Parathyroid adenoma (tissue), 2 donors: Measurements from ENCODE around the gene PLA2G2A.

ENCODE experiments used
- H2AFZ ChIP-seq: fragments of 300-600 bp; sonication (generic); one replicate; pipeline ENCODE4 v1.7.0; 2017; ENCODE audit warnings: antibody characterized with exemption, mild to moderate bottlenecking
- H3K27ac ChIP-seq: fragments of 300-600 bp; sonication (generic); one replicate; pipeline ENCODE4 v1.7.0; 2017
- H3K27me3 ChIP-seq: fragments of 300-600 bp; sonication (generic); one replicate; pipeline ENCODE4 v1.7.0; 2017; ENCODE audit warnings: low read length; ENCODE audit not compliant: control insufficient read depth, insufficient read depth
- H3K36me3 ChIP-seq: fragments of 300-600 bp; sonication (generic); one replicate; pipeline ENCODE4 v1.7.0; 2017; ENCODE audit warnings: low read length; ENCODE audit not compliant: control insufficient read depth, insufficient read depth
- H3K4me1 ChIP-seq: fragments of 300-600 bp; sonication (generic); one replicate; pipeline ENCODE4 v1.7.0; 2017; ENCODE audit warnings: control low read depth
- H3K4me2 ChIP-seq: fragments of 300-600 bp; sonication (generic); one replicate; pipeline ENCODE4 v1.7.0; 2017; ENCODE audit warnings: low read length
- H3K4me3 ChIP-seq: fragments of 300-600 bp; sonication (generic); one replicate; pipeline ENCODE4 v1.7.0; 2017; ENCODE audit warnings: low read depth, low read length
- H3K79me2 ChIP-seq: fragments of 300-600 bp; sonication (generic); one replicate; pipeline ENCODE4 v1.7.0; 2017; ENCODE audit warnings: control low read depth
- H3K9ac ChIP-seq: fragments of 300-600 bp; sonication (generic); one replicate; pipeline ENCODE4 v1.7.0; 2017; ENCODE audit warnings: mild to moderate bottlenecking
- H3K9me3 ChIP-seq: fragments of 300-600 bp; sonication (generic); one replicate; pipeline ENCODE4 v1.7.0; 2017; ENCODE audit warnings: low read length; ENCODE audit not compliant: control insufficient read depth
- CTCF ChIP-seq: fragments of 300-600 bp; sonication (generic); IDR thresholded peaks from one replicate; pipeline ENCODE4 v1.7.0; 2017; ENCODE audit warnings: antibody characterized with exemption, mild to moderate bottlenecking
- donor health status: primary hyperparathyroidism.

Gene PLA2G2A

GRCh38 chr1:19979494-19979977, at the start of gene PLA2G2A:
Gene PLA2G2A (minus strand): TSS chr1:19979618. CDS start chr1:19978773, 845 bp downstream.
- no peak within 1 kb of the TSS for H3K4me2 ChIP-seq
- H3K27ac ChIP-seq: no peak within 1 kb of the TSS
- H3K27me3 ChIP-seq: no peaks in the 10 kb centered on the region

GRCh38 chr1:20028726-20029125, 49.3 kb upstream of the PLA2G2A start:
- Histone ChIP-seq H3K4me1 (no peaks in the 10 kb centered on the region), H3K9me3 (no peaks in the 10 kb centered on the region), H3K9ac (no peak overlapping the region), H3K79me2 (no peaks in the 10 kb centered on the region), H3K27ac (no peak overlapping the region), H3K4me2 (no peak overlapping the region), H2AFZ (no peak overlapping the region), H3K27me3 (no peaks in the 10 kb centered on the region), H3K4me3 (no peak overlapping the region), H3K36me3 (no peaks in the 10 kb centered on the region)
- TF ChIP-seq CTCF: no peak

More at GRCh38 chr1:19979494-19979977, at the start of gene PLA2G2A:
- Histone ChIP-seq H3K36me3 (no peaks in the 10 kb centered on the region), H3K79me2 (no peaks in the 10 kb centered on the region), H2AFZ (no peak within 1 kb of the TSS), H3K9me3 (no peaks in the 10 kb centered on the region), H3K4me1 (peaks cover 7% of the 10 kb centered on the region), H3K4me3 (no peak within 1 kb of the TSS), H3K9ac (no peak within 1 kb of the TSS)
- TF ChIP-seq CTCF: no peak

GRCh38 chr1:20028125-20028524, 48.7 kb upstream of the PLA2G2A start:
- no peaks in the 10 kb centered on the region for H3K27me3 ChIP-seq
- no peaks in the 10 kb centered on the region for H3K36me3 ChIP-seq
- H3K4me3 ChIP-seq: no peak overlapping the region
- H2AFZ ChIP-seq: no peak overlapping the region
- no peaks in the 10 kb centered on the region for H3K4me1 ChIP-seq
- H3K9ac ChIP-seq: no peak overlapping the region
- H3K27ac ChIP-seq: no peak overlapping the region
- no peak for TF ChIP-seq CTCF
- H3K4me2 ChIP-seq: no peak overlapping the region
- no peaks in the 10 kb centered on the region for H3K9me3 ChIP-seq
- no peaks in the 10 kb centered on the region for H3K79me2 ChIP-seq

GRCh38 chr1:20017741-20018140, 38.3 kb upstream of the PLA2G2A start:
- no peaks in the 10 kb centered on the region for H3K4me1 ChIP-seq
- H3K4me2 ChIP-seq: no peak overlapping the region
- H3K27ac ChIP-seq: no peak overlapping the region
- H3K9me3 ChIP-seq: no peaks in the 10 kb centered on the region
- H3K4me3 ChIP-seq: no peak overlapping the region
- H3K9ac ChIP-seq: no peak overlapping the region
- TF ChIP-seq CTCF: no peak
- no peaks in the 10 kb centered on the region for H3K36me3 ChIP-seq
- no peak overlapping the region for H2AFZ ChIP-seq
- H3K27me3 ChIP-seq: no peaks in the 10 kb centered on the region
- no peaks in the 10 kb centered on the region for H3K79me2 ChIP-seq

- Histone ChIP-seq H3K9me3 (no peaks in the 10 kb centered on the region), H3K79me2 (no peaks in the 10 kb centered on the region), H3K36me3 (no peaks in the 10 kb centered on the region), H3K4me1 (no peaks in the 10 kb centered on the region), H2AFZ (no peak overlapping the region), H3K27me3 (no peaks in the 10 kb centered on the region), H3K27ac (no peak overlapping the region), H3K9ac (no peak overlapping the region), H3K4me3 (no peak overlapping the region), H3K4me2 (no peak overlapping the region)
- TF ChIP-seq CTCF: no peak
These were observed 34.7 kb upstream of the PLA2G2A start for GRCh38 chr1:20014153-20014552.
